ENCODE data around the gene BCL11B. TPM values are rescaled to one million over a fixed set of nuclear protein-coding genes. Genes with fewer than 3 reads are reported as not detected.

BCL11B gene
- total RNA-seq, 1 experiment from 2014 or later = 0.05 TPM

DNA sequence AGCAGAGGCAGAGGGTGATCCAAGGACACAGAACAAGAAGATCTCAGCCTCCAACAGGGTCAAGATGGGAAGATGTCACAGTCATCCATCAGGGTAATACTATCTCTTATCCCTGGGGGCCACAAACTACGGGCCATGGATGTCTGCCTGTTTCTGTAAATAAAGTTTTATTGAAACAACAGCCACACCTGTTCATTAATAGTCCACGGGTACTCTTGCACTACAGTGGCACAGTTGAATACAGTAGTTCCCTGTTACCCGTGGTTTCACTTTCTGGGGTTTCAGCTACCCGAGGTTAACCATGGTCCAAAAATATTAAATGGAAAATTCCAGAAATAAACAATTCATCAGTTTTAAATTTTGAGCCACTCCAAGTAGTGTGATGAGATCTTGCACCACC lies 65.9 kb downstream of the BCL11B start:
- Histone ChIP-seq H3K4me3 (ENCODE audit: low read depth, low read length) (no peak overlapping the region), H3K9me3 (no peaks in the 10 kb centered on the region), H3K36me3 (ENCODE audit: control insufficient read depth, insufficient read depth, low read length) (no peaks in the 10 kb centered on the region), H3K27me3 (replicated peaks; ENCODE audit: control insufficient read depth, insufficient read depth, low read length) (no peaks in the 10 kb centered on the region), H3K4me1 (no peaks in the 10 kb centered on the region)
- Mint-ChIP-seq H3K36me3 (ENCODE audit: insufficient read depth, unreplicated experiment) (no peaks in the 10 kb centered on the region), H3K4me1 (ENCODE audit: low read depth, unreplicated experiment) (no peaks in the 10 kb centered on the region), H3K4me3 (ENCODE audit: unreplicated experiment) (no peak overlapping the region), H3K9me3 (ENCODE audit: unreplicated experiment) (no peaks in the 10 kb centered on the region), H3K27me3 (ENCODE audit: insufficient read depth, unreplicated experiment) (no peaks in the 10 kb centered on the region), H3K27ac (ENCODE audit: unreplicated experiment) (no peak overlapping the region)
- intact Hi-C loops (cut with micrococcal nuclease; ENCODE audit: unreplicated experiment) = no loop called here
- TF ChIP-seq, protein P1, sequence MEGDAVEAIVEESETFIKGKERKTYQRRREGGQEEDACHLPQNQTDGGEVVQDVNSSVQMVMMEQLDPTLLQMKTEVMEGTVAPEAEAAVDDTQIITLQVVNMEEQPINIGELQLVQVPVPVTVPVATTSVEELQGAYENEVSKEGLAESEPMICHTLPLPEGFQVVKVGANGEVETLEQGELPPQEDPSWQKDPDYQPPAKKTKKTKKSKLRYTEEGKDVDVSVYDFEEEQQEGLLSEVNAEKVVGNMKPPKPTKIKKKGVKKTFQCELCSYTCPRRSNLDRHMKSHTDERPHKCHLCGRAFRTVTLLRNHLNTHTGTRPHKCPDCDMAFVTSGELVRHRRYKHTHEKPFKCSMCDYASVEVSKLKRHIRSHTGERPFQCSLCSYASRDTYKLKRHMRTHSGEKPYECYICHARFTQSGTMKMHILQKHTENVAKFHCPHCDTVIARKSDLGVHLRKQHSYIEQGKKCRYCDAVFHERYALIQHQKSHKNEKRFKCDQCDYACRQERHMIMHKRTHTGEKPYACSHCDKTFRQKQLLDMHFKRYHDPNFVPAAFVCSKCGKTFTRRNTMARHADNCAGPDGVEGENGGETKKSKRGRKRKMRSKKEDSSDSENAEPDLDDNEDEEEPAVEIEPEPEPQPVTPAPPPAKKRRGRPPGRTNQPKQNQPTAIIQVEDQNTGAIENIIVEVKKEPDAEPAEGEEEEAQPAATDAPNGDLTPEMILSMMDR (IDR thresholded peaks at IDR 0.05; ENCODE audit: insufficient read depth in 1 of 2, low read depth in 1 of 2, low read length in 1 of 2, severe bottlenecking in 1 of 2, unreplicated experiment in 1 of 2) = no peak
- BruUV-seq (replicated peaks) = no TSS peak
- POLR2A ChIA-PET = no interaction called here
- CTCF ChIA-PET = no interaction called here
- DNase-seq = no peak

GRCh38 chr14:99205086-99205688 lies 66.8 kb downstream of the BCL11B start:
- H3K36me3 ChIP-seq (ENCODE audit: control insufficient read depth, insufficient read depth, low read length) = no peaks in the 10 kb centered on the region
- no peaks in the 10 kb centered on the region for H3K27me3 Mint-ChIP-seq (ENCODE audit: insufficient read depth, unreplicated experiment)
- intact Hi-C loops (cut with micrococcal nuclease; ENCODE audit: unreplicated experiment) = no loop called here
- no peaks in the 10 kb centered on the region for H3K9me3 Mint-ChIP-seq (ENCODE audit: unreplicated experiment)
- no peaks in the 10 kb centered on the region for H3K36me3 Mint-ChIP-seq (ENCODE audit: insufficient read depth, unreplicated experiment)
- no peaks in the 10 kb centered on the region for H3K27me3 ChIP-seq (replicated peaks; ENCODE audit: control insufficient read depth, insufficient read depth, low read length)
- H3K9me3 ChIP-seq = no peaks in the 10 kb centered on the region
- H3K4me1 Mint-ChIP-seq (ENCODE audit: low read depth, unreplicated experiment) = no peaks in the 10 kb centered on the region
- TF ChIP-seq, protein P1 (IDR thresholded peaks at IDR 0.05; ENCODE audit: insufficient read depth in 1 of 2, low read depth in 1 of 2, low read length in 1 of 2, severe bottlenecking in 1 of 2, unreplicated experiment in 1 of 2) = no peak
- BruUV-seq (replicated peaks) = no TSS peak
- POLR2A ChIA-PET = no interaction called here
- CTCF ChIA-PET = no interaction called here
- H3K27ac Mint-ChIP-seq (ENCODE audit: unreplicated experiment) = no peak overlapping the region
- no peaks in the 10 kb centered on the region for H3K4me1 ChIP-seq
- no peak for DNase-seq
- no peak overlapping the region for H3K4me3 ChIP-seq (ENCODE audit: low read depth, low read length)
- H3K4me3 Mint-ChIP-seq (ENCODE audit: unreplicated experiment) = no peak overlapping the region

DNA sequence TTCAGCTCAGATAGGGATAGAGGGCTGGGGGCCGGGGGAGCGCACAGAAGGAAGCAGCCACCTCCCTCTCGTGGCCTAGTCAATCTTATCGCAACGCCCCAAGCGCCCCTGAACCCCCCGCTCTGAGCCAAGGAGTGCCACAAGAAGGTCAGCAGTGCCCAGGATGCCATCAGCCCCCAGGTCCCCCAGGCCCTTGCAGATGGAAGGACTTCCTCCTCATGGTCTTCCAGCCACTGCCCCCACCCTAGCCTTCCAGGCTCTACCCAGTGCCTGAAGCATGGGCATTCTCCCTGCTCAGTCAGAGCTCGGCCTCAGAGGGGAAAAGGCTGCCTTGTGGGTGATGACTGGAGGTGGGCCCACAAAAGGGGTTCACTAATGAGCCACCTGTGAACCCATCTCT lies 68.2 kb downstream of the BCL11B start:
- BruUV-seq (replicated peaks) = no TSS peak
- CTCF ChIA-PET = no interaction called here
- POLR2A ChIA-PET = no interaction called here
- Mint-ChIP-seq H3K27me3 (ENCODE audit: insufficient read depth, unreplicated experiment) (peaks cover 5% of the 10 kb centered on the region), H3K36me3 (ENCODE audit: insufficient read depth, unreplicated experiment) (no peaks in the 10 kb centered on the region), H3K9me3 (ENCODE audit: unreplicated experiment) (no peaks in the 10 kb centered on the region), H3K27ac (ENCODE audit: unreplicated experiment) (no peak overlapping the region), H3K4me3 (ENCODE audit: unreplicated experiment) (no peak overlapping the region), H3K4me1 (ENCODE audit: low read depth, unreplicated experiment) (no peaks in the 10 kb centered on the region)
- intact Hi-C loops (cut with micrococcal nuclease; ENCODE audit: unreplicated experiment) = loop anchor here (5.0 kb wide), 1 partner anchor 64 kb away; no protein-coding TSS in a partner anchor
- TF ChIP-seq, protein P1 (IDR thresholded peaks at IDR 0.05; ENCODE audit: insufficient read depth in 1 of 2, low read depth in 1 of 2, low read length in 1 of 2, severe bottlenecking in 1 of 2, unreplicated experiment in 1 of 2) = no peak
- no peaks in the 10 kb centered on the region for H3K9me3 ChIP-seq
- no peaks in the 10 kb centered on the region for H3K4me1 ChIP-seq
- no peaks in the 10 kb centered on the region for H3K36me3 ChIP-seq (ENCODE audit: control insufficient read depth, insufficient read depth, low read length)
- H3K4me3 ChIP-seq (ENCODE audit: low read depth, low read length) = no peak overlapping the region
- no peak for DNase-seq
- no peaks in the 10 kb centered on the region for H3K27me3 ChIP-seq (replicated peaks; ENCODE audit: control insufficient read depth, insufficient read depth, low read length)
